GM12801 (cell line): ENCODE results near the gene CDC42EP3.

ENCODE experiments used
- CTCF ChIP-seq: IDR thresholded peaks from one replicate; pipeline ENCODE4 v1.5.1; 2011; ENCODE audit warnings: control low read depth; ENCODE audit not compliant: insufficient read length; ENCODE audit errors: extremely low read depth

CDC42EP3 gene

GRCh38 chr2:37671816-37672103, 318 bp upstream of the CDC42EP3 start:
- TF ChIP-seq CTCF: no peak

GRCh38 chr2:37670378-37671008, 949 bp downstream of the CDC42EP3 start:
- no peak for TF ChIP-seq CTCF

- no peak for TF ChIP-seq CTCF
Observed at GRCh38 chr2:37669446-37669845, 2.0 kb downstream of the CDC42EP3 start.

GRCh38 chr2:37667704-37668103, 3.7 kb downstream of the CDC42EP3 start:
- no peak for TF ChIP-seq CTCF

DNA sequence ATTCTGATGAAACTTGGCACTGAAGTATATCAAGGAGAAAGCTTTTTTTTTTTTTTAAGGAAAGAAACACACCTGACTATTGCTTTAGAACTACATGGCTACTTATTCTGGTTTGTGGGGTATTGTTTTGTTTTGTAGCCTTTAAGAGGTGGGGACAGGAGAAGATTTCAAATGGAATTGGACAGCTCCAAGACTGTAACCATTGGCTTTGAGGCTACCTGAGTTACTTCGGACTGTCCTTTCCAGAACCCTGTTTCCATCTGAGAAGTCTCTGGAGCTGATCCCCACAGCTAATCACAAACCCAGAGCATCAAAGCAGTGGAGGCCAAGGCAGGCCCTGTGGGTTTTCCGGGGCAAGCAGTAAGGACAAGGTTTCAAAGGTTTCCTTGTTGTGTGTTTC, 4.7 kb downstream of the CDC42EP3 start:
- TF ChIP-seq CTCF: no peak

- TF ChIP-seq CTCF: no peak
Observed at GRCh38 chr2:37665604-37666362, 5.7 kb downstream of the CDC42EP3 start.

GRCh38 chr2:37665043-37665442, 6.4 kb downstream of the CDC42EP3 start:
- no peak for TF ChIP-seq CTCF
